GM23248 (cell line): Measurements from ENCODE around the gene COL26A1.

ENCODE experiments used
- EZH2 ChIP-seq: fragments of 200-600 bp; sonication (generic); IDR thresholded peaks from 2 replicates; pipeline ENCODE4 v1.6.1; 2018; ENCODE audit warnings: antibody characterized with exemption, mild to moderate bottlenecking; ENCODE audit not compliant: insufficient read depth, poor library complexity, severe bottlenecking
- EZH2phosphoT487 ChIP-seq: fragments of 200-600 bp; sonication (generic); IDR thresholded peaks from 2 replicates; pipeline ENCODE4 v1.6.1; 2018; ENCODE audit warnings: antibody characterized with exemption, moderate library complexity, mild to moderate bottlenecking, low read depth; ENCODE audit not compliant: insufficient read depth

GRCh38 chr7:101328159-101328558, 34.5 kb upstream of the COL26A1 start:
- TF ChIP-seq EZH2phosphoT487 (no peak), EZH2 (no peak)
